Activated CD4-positive, CD25-positive, alpha-beta regulatory T cell treated with anti-CD3 and anti-CD28 coated beads, Interleukin-2, amount 50 U/mL, for 16 hours (primary cell): ENCODE measurements around the gene ST6GALNAC3.

Experiments
- DNase-seq: peaks from one replicate; pipeline ENCODE4 v3.0.0-alpha.2; 2020; ENCODE audit warnings: low read depth, low spot score

Gene ST6GALNAC3

DNA sequence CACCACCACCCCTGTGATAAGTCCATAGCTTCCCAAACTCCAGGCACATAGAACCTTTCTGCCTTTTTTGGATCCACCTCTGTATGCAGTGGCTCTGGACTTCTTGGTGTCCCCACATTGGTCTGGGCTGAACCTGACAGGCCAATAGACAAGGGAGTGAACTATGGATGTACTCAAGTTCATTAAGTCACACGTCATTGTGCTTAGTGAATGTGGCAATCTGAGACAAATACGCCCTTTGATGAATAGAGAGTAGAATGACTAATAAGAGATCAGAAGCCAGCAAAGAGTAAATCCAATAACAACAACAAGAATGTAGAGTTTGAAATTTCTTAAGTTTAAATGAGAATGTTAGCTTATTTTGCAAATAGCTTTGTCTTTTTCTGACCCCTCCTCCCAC lies 114.8 kb downstream of the ST6GALNAC3 start:
- DNase-seq, result no peak

DNA sequence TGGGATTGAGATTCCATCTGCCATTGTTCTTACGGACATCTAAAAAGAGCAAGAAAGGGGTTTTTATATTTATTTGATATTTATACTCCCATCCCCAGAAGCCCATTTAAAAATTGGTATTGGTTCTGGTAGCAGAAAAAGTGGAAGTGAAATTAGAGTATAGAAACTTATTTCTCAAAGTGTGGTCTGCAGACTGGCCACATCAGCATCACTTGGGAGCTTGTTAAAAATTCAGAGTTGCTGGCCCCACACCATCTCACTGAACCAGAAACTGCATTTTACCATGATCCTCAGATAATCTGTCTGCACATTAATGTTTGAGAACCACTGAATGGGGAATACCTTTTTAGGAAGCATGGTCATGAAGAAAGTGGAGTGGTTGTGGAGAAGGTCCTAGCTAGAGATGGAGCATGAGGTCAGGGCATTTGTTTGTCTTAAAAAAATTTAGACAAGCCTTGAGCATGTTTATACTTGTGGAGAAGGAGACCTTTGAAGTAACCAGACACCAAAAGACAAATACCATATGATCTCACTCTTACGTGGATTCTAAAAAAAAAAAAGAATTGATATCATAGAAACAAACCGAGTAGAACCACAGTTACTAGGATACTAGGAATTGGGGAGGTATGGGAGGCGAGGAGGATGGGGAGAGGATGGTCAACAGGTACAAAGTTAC lies 116.3 kb downstream of the ST6GALNAC3 start:
- no peak for DNase-seq

DNA sequence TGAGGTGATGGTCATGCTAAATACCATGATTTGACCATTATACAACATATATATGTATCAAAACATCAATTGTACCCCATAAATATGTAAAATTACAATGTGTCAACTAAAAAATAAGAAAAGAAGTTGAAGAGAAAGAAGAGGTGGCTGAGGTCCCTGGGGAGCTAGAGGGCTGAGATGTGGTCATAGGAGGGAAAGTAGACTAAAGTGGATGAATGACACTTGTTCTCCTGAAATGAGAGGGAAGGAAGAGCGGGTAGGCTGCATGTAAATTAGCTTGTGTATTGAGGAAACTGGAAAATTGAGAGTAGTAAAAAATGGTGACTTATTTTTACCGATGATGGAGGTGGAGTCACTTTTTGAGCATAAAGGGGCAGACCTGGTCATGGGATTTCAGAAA lies 117.0 kb downstream of the ST6GALNAC3 start:
- DNase-seq, result no peak

GRCh38 chr1:76198452-76198851 lies 123.9 kb downstream of the ST6GALNAC3 start:
- DNase-seq, result no peak

DNA sequence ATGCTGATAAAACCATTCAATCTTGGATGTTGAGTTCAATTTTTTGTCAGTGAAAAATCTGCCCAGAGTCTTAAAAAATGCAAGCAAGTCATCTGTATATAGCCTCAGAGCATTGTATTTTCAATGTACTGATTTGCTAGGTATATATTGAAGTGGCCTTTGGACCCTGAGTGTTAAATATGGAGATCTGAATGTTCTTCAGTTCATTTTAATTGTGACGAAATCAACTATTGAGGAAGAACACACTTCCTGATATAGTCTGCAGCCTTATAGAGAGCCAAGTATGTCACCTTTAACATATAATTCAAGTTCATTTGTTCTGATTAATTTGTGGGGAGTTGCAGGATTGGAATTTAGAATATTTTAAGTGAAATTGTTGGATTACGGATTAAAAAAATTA lies 128.1 kb downstream of the ST6GALNAC3 start:
- DNase-seq, result no peak

GRCh38 chr1:76203127-76203526 lies 128.6 kb downstream of the ST6GALNAC3 start:
- no peak for DNase-seq

DNA sequence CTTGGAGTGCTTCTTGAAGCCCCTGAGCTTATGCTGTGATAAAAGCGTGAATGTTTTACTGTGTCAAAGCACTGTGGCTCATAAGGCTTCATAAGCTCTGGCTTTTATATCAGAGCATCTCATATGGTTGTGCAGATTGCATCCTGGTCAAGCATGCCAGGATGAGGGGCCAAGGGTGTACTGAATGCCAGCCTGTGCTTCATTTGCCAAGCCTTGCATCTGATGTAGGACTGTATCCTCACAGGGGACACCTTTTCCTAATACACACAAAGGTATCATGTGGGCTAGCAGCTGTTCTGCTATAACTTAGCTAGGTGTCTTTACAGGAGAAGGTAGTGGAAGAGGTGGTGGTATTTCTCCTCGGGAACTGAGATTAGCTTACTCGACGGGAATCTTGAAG lies 134.7 kb downstream of the ST6GALNAC3 start:
- no peak for DNase-seq

- no peak for DNase-seq
Observed at GRCh38 chr1:76209648-76210047, 135.1 kb downstream of the ST6GALNAC3 start.

DNA sequence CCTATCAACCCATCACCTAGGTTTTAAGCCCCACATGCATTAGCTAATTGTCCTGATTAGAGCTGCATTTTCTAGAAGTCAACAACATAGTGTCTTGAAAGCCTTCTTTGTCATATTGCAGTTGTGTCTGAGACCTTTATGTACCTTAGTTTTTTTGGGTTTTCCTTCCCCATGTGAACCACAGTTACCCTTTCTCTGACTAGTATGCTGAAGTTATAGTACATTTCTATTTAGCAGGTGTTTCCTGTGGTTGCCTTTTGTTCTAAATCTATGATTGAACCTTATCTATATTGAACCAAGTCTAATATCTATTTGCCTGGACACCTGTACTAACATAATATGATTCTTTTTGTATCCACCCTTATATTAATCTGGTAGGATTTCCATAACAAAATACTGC lies 135.6 kb downstream of the ST6GALNAC3 start:
- DNase-seq, result no peak

DNA sequence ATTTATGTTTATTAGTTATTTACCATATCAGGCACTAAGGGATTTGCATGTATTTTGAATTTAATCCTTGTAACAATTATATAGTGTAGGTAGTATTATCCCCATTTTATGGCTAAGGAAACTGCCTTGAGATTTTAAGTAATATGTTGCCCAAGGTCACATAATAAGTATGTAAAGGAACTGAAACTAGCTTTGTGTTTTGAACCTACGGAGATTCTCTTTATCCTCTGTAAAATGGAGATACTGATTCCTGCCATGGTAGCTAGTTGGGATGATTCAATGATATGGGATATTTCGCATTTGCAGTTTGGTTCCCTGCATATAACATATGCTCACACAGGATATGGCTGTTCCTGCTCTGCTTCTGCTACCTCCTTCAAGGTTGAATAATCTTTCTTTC lies 144.3 kb downstream of the ST6GALNAC3 start:
- no peak for DNase-seq

DNA sequence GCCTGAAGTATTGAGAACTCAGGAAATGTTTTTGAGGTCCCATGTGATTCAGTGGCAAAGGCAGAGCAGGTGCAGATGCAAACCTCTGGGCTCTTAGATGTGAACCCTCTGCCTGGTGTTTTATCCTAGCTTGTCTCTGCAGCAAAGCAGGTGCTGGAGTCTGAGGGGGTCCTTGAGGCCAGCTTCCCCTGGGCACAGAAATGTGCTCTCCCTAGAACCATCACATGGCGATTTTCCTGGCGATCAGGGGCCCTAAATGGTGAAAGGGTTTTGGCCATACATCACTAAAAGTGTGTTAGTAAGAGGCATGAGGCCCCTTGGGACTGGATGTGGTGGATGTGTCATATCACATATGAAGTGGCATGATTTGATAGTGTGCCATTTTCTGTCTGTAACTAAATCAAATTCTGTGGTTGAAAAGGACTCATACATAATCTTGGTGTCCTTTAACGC lies 144.8 kb downstream of the ST6GALNAC3 start:
- no peak for DNase-seq

GRCh38 chr1:76224752-76225151 lies 150.2 kb downstream of the ST6GALNAC3 start:
- DNase-seq, result no peak

- no peak for DNase-seq
Observed at GRCh38 chr1:76225526-76225925, 151.0 kb downstream of the ST6GALNAC3 start.

DNA sequence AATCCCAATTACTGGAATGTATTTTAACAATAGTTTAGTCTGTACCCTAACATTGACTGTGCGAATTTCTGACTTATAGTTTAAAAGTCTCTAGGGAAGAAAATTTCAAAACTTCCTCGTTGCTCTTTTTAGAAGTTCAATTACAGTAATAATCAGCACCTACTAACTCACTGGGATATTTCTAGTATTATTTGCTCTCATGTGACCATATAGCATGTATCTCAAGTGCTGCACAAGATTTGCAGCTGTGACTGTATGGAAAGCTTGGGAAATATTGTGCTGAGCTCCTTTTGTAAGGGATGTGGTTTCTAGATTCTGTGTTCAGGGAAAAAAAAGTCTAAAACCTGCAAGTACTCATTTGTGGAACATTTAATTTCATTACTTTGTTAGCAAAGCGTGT lies 153.1 kb downstream of the ST6GALNAC3 start:
- DNase-seq, result no peak

DNA sequence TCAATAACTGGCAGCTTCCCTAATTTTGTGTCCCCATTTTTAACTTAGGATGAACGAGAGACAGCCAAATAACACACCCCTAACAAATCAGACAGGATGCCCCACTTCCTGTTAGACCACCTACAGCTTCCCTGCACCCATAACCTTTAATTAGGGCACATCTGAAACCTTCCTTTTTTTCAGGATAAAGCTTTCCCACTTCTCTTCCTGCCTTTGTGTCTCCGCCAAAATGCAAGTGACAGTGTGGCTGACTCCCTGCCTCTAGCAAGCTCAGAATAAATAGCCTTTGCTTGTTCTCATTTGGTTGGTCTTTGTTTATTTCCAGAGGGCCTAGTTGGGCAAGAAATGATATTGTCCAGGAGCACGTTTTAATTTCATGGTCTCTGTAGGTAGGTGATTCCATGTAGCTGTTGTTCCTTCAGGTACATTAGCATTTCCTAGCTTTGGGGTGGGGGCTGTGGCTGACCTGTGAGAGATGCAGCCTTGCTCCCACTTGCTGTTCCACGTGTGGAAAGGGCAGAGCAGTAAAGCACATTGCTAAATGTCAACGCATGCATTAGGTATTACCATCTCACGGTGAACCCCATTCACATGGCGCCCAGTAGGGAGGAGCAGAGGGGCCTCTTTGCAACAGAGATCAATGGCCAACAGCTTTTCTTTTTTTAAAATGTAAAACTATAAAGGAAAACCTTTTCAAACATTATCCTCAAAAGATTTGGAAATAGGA lies 154.9 kb downstream of the ST6GALNAC3 start:
- DNase-seq, result no peak

DNA sequence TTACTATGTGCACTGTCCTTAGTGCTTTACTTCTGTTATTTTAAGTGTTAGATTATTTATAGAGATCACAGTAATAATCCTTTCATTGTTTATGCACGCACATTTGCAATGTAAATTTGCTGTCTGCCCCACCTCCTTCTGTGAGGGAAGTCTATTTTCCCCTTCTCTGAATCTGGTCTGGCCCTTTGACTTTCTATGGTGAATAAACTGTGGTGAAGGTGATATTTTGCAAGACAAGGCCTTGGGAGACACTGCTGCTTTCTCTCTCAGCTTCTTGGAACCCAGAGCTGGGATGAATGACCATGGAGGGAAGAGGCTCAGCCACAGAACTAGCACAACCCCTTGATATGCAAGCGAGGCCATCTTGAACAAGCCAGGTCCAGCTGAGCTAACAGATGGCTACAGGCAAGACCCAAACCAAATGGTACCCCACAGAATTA lies 156.3 kb downstream of the ST6GALNAC3 start:
- no peak for DNase-seq

GRCh38 chr1:76231320-76231719 lies 156.8 kb downstream of the ST6GALNAC3 start:
- DNase-seq, result no peak

GRCh38 chr1:76232666-76233065 lies 158.1 kb downstream of the ST6GALNAC3 start:
- DNase-seq, result no peak

DNA sequence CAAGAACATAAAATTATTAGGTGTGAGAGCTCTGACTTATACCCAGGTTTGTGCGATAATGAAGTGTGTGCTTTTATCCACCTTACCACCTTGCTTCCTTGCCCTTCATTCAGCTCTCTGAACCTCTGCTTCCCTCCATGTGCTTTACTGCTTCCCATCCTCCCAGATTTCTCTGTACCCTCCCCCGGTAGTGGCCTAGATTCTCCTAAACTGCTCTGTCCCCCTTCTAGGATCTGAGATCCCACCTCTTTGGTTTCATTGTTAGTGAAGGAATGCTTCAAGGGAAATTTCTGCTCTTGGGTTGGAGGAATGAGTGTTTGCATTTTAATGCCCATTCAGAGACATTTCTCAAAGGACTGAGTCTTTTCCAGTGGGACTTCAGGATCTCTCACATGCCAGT lies 159.5 kb downstream of the ST6GALNAC3 start:
- DNase-seq, result no peak

DNA sequence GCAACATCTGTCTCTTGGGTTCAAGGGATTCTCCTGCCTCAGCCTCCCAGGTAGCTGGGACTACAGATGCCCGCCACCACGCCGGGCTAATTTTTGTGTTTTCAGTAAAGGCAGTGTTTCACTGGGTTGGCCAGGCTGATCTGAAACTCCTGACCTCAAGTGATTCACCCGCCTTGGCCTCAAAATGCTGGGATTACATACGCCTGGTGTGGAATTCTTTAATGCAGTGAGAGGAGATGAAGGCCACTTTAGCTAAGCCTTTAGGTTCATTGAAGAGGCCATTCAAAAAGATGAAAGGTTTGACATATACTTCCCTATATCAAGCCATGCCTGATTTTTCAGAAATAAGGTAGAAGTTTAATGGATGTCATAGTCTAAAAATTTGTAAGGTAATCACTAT lies 162.7 kb downstream of the ST6GALNAC3 start:
- DNase-seq, result no peak

GRCh38 chr1:76238094-76238628 lies 163.6 kb downstream of the ST6GALNAC3 start:
- no peak for DNase-seq

DNA sequence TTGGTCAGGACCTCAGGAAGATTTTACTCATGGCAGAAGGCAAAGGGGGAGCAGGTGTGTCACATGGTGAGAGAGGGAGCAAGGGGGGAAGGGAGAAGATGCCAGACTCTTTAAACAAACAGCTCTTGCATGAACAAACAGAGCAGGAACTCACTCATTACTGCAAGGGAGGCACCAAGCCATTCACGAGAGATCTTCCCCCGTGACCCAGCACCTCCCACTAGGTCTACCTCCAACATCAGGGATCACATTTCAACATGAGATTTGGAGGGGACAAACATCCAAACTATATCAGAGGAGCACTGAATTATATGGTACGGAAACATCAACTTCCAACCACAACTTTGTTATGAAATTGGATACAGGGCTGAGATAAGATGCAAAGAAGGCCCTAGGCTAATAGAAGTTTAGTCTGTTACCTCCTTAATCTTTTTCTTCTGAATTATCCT lies 164.9 kb downstream of the ST6GALNAC3 start:
- no peak for DNase-seq

DNA sequence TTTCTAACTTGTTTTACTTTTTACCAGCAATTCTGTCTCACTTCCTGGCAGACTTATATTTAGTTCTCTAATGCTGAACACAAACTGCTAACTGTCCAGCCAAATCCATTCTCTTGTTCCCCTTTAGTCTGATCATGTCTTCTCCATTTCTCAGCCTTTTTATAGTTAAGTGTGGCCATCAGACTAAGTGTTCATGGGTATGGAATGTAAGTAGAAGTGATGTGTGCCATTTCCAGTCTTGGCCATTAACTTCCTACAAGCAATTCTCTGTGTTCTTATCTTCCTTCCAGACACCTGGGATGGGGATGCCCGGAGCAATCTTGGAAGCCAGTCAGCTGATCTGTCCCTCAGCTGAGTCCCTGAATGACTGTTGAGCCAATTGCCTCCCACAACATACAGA lies 165.8 kb downstream of the ST6GALNAC3 start:
- no peak for DNase-seq
